ENCODE results near the gene POU5F1.
"Not testable (repeated sequence)": the region's sequence is repeated elsewhere in the genome, so short reads cannot be mapped to it uniquely, and the experiment has no call there.

The POU5F1 gene

DNA sequence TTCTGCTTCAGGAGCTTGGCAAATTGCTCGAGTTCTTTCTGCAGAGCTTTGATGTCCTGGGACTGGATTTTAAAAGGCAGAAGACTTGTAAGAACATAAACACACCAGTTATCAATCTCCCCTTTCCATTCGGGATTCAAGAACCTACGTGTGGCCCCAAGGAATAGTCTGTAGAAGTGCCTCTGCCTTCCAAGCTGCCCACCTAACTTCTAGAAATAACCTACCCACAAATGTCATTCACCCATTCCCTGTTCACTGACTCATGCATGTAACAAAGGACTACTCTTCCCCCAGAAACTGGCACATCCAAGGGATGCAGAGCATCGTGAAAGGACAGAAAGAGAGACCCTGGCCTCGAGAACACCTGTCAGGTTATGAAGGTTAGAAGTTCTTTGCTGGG lies 4.5 kb downstream of the POU5F1 start:
- DNase-seq (ENCODE audit: low spot score in 2 of 2) (no peak), ATAC-seq (ENCODE audit: low read depth) (no peak)
- H3K4me3 Mint-ChIP-seq = no peak overlapping the region
- no peaks in the 10 kb centered on the region for H3K27me3 Mint-ChIP-seq
- peaks cover 3% of the 10 kb centered on the region for H3K36me3 Mint-ChIP-seq
- H3K9me3 Mint-ChIP-seq = no peaks in the 10 kb centered on the region
- H3K4me1 Mint-ChIP-seq = peaks cover 11% of the 10 kb centered on the region
- no peak overlapping the region for H3K27ac Mint-ChIP-seq

DNA sequence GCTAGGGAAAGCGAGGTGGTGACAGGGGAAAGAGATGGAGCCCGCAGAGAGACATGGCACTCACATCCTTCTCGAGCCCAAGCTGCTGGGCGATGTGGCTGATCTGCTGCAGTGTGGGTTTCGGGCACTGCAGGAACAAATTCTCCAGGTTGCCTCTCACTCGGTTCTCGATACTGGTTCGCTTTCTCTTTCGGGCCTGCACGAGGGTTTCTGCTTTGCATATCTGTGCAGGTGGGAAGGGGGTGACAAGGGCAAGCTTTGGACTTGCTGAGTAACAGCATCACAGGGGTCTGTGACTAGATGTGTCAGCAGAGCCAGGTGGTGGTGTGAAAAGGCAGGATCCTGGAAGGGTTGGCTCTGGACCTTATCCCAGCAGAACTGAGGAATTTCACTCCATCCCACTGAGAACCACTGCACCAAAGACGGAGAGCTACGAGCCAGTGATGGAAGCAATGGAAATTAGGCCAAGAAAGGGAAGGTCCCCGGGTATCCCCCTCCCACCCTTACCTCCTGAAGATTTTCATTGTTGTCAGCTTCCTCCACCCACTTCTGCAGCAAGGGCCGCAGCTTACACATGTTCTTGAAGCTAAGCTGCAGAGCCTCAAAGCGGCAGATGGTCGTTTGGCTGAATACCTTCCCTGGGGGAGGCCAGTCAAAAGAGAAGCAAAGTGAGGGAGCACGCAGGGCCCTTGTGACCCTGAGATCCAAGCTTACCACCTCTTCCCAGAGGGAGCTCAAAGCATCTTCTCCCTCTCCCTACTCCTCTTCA lies 5.2 kb downstream of the POU5F1 start:
- DNase-seq (ENCODE audit: low spot score in 2 of 2) (peak; percentile 45 to 46), ATAC-seq (ENCODE audit: low read depth) (peak; percentile 98)
- Mint-ChIP-seq H3K27ac (peak overlapping the region; percentile 64), H3K4me1 (peaks cover 11% of the 10 kb centered on the region), H3K4me3 (peak overlapping the region; percentile 75)
- not testable (repeated sequence) for H3K36me3 Mint-ChIP-seq, H3K9me3 Mint-ChIP-seq, H3K27me3 Mint-ChIP-seq

DNA sequence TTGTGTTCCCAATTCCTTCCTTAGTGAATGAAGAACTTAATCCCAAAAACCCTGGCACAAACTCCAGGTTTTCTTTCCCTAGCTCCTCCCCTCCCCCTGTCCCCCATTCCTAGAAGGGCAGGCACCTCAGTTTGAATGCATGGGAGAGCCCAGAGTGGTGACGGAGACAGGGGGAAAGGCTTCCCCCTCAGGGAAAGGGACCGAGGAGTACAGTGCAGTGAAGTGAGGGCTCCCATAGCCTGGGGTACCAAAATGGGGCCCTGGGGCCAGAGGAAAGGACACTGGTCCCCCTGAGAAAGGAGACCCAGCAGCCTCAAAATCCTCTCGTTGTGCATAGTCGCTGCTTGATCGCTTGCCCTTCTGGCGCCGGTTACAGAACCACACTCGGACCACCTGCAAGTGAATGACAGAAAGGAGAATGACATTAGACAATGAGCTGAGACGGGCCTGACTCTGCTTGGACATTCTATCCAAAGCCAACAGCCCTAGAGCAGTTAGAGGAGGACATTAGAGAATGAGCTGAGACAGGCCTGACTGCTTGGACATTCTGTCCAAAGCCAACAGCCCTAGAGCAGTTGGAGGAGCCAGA lies 5.9 kb downstream of the POU5F1 start:
- H3K9me3 Mint-ChIP-seq; ATAC-seq (ENCODE audit: low read depth): not testable (repeated sequence)
- peak overlapping the region; percentile 64 for H3K27ac Mint-ChIP-seq

DNA sequence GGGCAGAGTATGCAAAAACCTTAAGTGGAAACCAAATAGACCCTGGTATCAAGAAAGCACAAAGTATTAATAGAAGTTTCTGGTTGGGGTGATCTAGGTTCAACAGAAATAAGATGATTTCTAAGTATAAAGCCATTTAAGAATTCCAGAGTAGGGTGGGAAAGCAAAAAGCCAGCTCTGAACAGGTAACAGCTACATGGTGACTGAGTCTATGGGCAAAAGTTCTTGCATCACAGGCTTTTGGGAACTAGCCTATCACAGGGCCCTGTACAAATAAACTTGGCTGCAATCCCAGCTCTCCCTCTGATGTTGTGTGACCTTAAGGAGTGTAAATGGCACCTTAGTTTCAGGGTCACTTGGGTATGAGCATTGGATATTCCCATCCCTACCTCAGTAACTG lies 6.6 kb downstream of the POU5F1 start:
- Mint-ChIP-seq H3K9me3 (no peaks in the 10 kb centered on the region), H3K27me3 (no peaks in the 10 kb centered on the region), H3K4me3 (no peak overlapping the region), H3K4me1 (peaks cover 18% of the 10 kb centered on the region), H3K27ac (no peak overlapping the region), H3K36me3 (peaks cover 3% of the 10 kb centered on the region)
- ATAC-seq (ENCODE audit: low read depth) (no peak), DNase-seq (ENCODE audit: low spot score in 2 of 2) (no peak)

More for the DNA sequence above, 5.9 kb downstream of the POU5F1 start:
- not testable (repeated sequence) for DNase-seq (ENCODE audit: low spot score in 2 of 2); H3K27me3 Mint-ChIP-seq; H3K36me3 Mint-ChIP-seq
- H3K4me1 Mint-ChIP-seq = peaks cover 16% of the 10 kb centered on the region
- H3K4me3 Mint-ChIP-seq = peak overlapping the region; percentile 75

DNA sequence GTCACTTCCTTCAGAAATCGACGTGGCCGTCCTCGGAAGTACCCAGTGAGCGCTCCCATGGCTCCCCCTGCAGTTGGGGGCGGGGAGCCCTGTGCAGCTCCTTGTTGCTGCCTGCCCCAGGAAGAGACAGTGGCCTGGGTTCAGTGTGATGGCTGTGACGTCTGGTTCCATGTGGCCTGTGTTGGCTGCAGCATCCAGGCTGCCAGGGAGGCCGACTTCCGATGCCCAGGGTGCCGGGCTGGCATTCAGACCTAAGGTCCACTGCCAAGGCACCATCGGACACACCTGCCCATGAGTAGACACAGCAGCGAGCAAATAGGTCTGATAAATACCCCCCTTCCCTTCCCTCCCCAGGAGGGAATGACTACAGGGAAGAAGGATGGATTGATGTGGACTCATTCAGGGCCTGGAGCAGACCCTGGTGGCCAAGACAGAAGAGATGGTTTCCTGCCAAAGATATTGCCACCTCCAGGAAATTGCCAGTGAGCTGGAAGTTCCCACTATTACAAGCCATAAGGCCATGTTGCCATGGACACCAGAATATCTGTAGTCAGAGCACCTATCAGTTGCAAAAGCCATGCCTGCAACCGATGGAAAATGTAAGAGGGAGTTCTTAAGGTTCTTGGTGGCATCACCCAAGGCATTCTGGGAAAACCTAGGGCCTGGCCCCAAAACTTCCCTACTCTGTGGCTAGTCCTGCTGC lies 7.9 kb downstream of the POU5F1 start:
- Mint-ChIP-seq H3K27ac (peak overlapping the region; percentile 5), H3K4me1 (peaks cover 24% of the 10 kb centered on the region), H3K4me3 (no peak overlapping the region), H3K9me3 (no peaks in the 10 kb centered on the region), H3K36me3 (peaks cover 3% of the 10 kb centered on the region), H3K27me3 (no peaks in the 10 kb centered on the region)
- no peak for DNase-seq (ENCODE audit: low spot score in 2 of 2)
- no peak for ATAC-seq (ENCODE audit: low read depth)

DNA sequence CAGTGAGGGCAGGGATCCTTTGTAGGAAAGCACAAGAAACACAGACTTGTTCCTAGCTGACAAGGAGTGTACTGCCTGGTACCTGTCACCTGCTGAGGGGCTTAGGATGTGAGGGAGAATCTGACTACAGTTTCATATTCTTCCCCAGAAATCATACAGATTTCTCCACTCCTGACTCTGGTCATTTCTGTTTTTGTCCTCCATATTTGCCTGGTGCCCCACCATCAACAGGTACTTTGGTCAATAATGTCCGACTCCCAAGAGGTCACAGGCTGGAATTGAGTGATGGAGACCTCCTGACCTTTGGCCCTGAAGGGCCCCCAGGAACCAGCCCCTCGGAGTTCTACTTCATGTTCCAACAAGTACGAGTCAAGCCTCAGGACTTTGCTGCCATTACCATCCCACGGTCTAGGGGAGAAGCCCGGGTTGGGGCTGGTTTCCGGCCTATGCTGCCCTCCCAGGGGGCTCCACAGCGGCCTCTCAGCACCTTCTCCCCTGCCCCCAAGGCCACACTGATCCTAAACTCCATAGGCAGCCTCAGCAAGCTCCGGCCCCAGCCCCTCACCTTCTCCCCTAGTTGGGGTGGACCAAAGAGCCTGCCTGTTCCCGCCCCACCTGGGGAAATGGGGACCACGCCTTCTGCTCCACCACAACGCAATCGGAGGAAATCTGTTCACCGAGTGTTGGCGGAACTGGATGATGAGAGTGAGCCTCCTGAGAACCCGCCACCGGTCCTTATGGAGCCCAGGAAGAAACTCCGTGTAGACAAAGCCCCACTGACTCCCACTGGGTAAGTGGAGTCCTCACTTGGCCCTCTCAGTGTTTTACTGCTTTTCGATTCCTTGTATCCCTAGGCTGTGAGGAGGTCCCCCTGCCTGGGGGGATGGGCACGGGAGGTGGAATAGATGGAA lies 9.0 kb downstream of the POU5F1 start:
- Mint-ChIP-seq H3K36me3 (peaks cover 3% of the 10 kb centered on the region), H3K27me3 (no peaks in the 10 kb centered on the region), H3K27ac (peak overlapping the region; percentile 38), H3K9me3 (no peaks in the 10 kb centered on the region), H3K4me1 (peaks cover 24% of the 10 kb centered on the region), H3K4me3 (no peak overlapping the region)
- DNase-seq (ENCODE audit: low spot score in 2 of 2) (no peak), ATAC-seq (ENCODE audit: low read depth) (no peak)

DNA sequence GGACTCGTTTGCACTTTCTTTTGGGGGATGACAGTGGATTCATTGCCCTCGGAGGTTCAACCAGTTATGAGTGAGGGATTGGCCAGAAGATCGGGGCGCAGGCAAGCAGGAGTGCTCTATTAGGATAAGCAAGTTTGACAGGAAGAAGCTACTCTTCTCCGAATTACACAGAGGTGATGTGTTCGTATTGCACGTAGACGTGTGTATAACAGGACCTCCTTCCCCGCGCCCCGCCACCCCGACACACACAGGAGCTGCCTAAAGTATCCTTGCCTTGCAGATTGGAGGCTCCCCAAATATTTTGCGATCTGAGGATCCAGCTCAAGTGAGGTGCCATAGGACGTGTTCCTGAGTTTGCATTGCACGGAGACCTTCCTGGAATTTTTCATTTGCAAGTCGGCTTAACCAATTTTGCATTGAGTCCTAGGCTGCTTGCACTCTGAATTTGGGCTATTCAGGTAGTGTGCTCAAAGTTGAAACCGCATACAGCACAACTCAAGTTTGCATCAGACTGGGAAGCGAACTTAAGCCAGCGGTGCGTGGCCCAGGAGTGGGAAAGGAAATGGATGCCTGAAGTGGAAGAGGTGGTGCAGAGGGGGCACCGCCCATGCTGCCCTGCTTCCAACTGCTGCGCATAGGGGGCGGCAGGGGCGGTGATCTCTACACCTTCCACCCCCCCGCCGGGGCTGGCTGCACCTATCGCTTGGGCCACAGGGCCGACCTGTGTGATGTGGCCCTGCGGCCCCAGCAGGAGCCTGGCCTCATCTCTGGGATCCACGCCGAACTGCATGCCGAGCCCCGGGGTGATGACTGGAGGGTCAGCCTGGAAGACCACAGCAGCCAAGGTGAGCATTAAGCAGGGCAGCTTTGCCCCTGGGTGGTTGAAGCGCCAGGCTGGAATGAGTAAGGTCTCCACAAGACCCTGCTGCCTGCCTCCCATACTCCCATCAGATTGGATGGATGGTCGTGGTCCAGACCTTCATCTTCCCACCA lies 11.3 kb downstream of the POU5F1 start:
- peaks cover 9% of the 10 kb centered on the region for H3K36me3 Mint-ChIP-seq
- ATAC-seq (ENCODE audit: low read depth) = no peak

DNA sequence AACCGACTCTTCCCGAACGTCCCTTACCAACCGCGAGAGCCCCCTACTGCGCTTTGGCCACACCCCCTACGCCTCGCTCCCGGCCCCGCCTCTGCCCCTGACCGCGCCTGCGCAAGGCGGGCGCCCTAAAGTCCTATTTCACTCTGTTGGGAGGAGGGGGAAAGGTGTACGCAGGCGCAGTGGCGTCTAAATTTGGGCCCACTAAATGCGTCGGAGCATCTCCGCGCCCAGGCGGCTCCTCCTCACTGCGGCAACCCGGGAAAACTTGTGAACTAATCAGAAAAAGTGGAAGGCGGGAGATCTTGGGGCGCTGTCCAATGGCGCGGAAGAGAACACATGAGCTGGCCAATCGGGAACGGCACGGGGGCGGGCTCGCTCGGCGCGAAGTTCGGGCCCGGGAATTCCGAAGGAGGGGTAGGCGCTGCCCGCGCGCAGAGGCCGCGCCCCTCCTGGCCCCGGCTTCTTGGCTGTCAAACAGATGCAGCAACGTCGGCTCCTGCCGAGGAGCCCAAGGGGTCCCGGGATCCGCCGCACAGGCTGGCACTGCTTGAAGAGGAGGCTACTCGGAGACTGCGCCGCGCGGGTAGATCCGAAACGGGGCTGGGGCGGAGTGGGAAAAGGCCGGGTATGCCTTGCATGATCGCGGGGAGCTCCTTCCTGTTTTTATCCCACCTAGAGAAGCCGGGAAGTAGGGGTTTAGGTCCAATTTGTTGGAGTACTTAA lies 12.2 kb downstream of the POU5F1 start, which contains the start of gene TCF19:
TSS of gene TCF19 (plus strand) at position 450 of the 723 bp plus-strand sequence. CDS start 881 bp downstream, outside the sequence.
- peaks cover 16% of the 10 kb centered on the region for H3K4me1 Mint-ChIP-seq
- DNase-seq (ENCODE audit: low spot score in 2 of 2) (peak; percentile 93 to 95), ATAC-seq (ENCODE audit: low read depth) (peak; percentile 86)
- H3K4me3 Mint-ChIP-seq = peak within 1 kb of the TSS; percentile 92
- H3K27ac Mint-ChIP-seq = peak within 1 kb of the TSS; percentile 83
- no peaks in the 10 kb centered on the region for H3K9me3 Mint-ChIP-seq
- peaks cover 9% of the 10 kb centered on the region for H3K36me3 Mint-ChIP-seq
- H3K27me3 Mint-ChIP-seq = no peaks in the 10 kb centered on the region

More for the DNA sequence above, 11.3 kb downstream of the POU5F1 start:
- peaks cover 16% of the 10 kb centered on the region for H3K4me1 Mint-ChIP-seq
- H3K9me3 Mint-ChIP-seq = no peaks in the 10 kb centered on the region
- H3K27me3 Mint-ChIP-seq = no peaks in the 10 kb centered on the region
- H3K4me3 Mint-ChIP-seq = peak overlapping the region; percentile 92
- DNase-seq (ENCODE audit: low spot score in 2 of 2) = peak; percentile 16 to 32
- peak overlapping the region; percentile 83 for H3K27ac Mint-ChIP-seq

DNA sequence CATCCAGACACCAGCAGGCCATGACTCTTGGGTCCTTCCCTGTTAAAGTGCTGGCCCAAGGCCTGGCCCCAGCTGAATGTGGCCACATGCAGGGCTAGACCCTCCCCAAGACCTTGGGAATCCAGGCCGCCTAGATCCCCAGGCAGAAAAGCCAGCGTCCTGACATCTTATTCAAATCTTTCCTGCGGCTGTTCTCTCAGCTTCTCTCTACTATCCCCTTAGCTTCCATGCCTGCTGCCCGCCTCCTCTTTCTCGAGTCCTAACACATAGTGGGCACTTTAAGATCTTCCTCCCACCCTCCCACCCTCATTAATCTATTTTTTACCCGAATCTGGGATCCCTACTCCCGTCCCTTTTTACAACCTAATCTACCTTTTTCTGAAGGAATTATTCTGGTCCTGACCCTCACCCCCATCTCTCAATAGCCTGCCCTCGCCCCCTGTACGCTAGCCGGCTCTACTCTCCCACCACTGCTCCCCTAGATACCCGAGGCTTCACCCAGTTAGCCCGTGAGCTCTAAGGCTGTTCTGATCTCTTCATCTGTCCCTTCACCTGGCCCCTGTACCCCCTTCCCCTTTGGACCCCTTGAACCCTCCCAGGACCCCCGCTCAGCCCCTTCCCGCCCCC lies 12.9 kb downstream of the POU5F1 start, which contains the start of gene CCHCR1:
TSS of gene CCHCR1 (minus strand) at position 290 of the 627 bp plus-strand sequence. CDS start at position 88, 202 bp downstream.
- peak within 1 kb of the TSS; percentile 83 for H3K27ac Mint-ChIP-seq
- no peaks in the 10 kb centered on the region for H3K27me3 Mint-ChIP-seq
- H3K36me3 Mint-ChIP-seq = peaks cover 12% of the 10 kb centered on the region

DNA sequence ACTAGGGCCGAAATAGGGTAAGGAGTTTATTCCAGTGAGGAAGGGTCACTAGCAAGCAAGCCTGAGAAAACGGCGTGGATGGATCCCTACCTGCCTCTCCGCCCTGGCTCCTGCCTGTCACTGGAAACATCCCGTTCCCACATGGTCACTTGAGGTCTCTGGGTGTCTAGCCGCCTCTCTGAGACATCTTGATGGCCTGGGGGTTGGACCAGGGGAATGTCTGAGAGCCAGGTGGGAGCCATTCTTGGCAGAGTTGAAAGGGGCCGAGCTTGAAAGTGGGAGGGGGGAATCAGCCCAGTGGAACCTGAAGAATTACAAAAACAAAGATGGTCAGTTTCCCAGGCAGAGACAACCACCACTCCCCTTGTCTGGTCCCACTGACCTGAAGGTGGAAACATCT lies 13.8 kb downstream of the POU5F1 start:
- ATAC-seq (ENCODE audit: low read depth) (no peak), DNase-seq (ENCODE audit: low spot score in 2 of 2) (no peak)
- Mint-ChIP-seq H3K27ac (no peak overlapping the region), H3K9me3 (no peaks in the 10 kb centered on the region), H3K4me1 (peaks cover 13% of the 10 kb centered on the region), H3K36me3 (peaks cover 9% of the 10 kb centered on the region), H3K4me3 (no peak overlapping the region), H3K27me3 (no peaks in the 10 kb centered on the region)

More for the DNA sequence above, 12.9 kb downstream of the POU5F1 start, which contains the start of gene CCHCR1:
- peak within 1 kb of the TSS; percentile 92 for H3K4me3 Mint-ChIP-seq
- H3K4me1 Mint-ChIP-seq = peaks cover 13% of the 10 kb centered on the region
- ATAC-seq (ENCODE audit: low read depth) = peak; percentile 21
- no peak for DNase-seq (ENCODE audit: low spot score in 2 of 2)
- no peaks in the 10 kb centered on the region for H3K9me3 Mint-ChIP-seq

DNA sequence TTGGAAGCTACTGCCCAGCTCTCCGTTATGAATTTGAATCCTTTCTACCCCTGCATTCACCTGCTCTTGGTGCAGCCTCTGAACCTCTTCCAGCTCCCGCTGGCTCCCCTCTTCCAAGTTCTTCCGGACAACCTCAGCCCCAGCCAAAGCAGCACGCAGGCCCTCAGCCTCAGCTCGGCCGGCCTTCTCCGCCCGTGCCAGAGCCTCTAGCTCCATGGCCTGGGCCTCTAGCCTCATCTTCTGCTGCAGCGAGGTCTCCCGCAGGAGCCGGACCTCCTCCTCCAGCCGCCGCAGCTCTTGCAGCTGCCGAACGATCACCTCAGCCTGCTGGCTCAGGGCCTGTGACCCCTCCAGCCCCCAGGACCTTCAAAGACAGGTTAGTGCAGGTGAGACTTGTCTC lies 16.0 kb downstream of the POU5F1 start:
- ATAC-seq (ENCODE audit: low read depth) (no peak), DNase-seq (ENCODE audit: low spot score in 2 of 2) (no peak)
- no peak overlapping the region for H3K4me3 Mint-ChIP-seq
- no peaks in the 10 kb centered on the region for H3K9me3 Mint-ChIP-seq
- H3K27ac Mint-ChIP-seq = no peak overlapping the region
- peaks cover 24% of the 10 kb centered on the region for H3K36me3 Mint-ChIP-seq
- H3K4me1 Mint-ChIP-seq = peaks cover 8% of the 10 kb centered on the region
- no peaks in the 10 kb centered on the region for H3K27me3 Mint-ChIP-seq

DNA sequence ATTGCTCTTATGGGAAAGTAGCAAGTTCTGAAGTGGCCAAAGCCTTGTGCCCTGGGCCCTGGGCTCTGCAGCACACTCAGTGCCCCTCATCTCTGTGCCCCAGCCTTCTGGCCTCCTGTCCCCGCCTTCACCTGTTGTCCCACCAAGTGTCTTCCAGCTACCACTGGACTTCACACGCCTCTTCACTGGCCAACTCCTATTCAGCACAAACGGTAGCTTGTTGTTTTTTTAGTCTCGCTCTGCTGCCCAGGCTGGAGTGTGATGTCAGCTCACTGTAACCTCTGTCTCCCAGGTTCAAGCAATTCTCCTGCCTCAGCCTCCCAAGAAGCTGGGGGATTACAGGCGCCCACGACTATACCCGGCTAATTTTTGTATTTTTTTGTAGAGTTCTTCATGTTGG lies 17.7 kb downstream of the POU5F1 start:
- DNase-seq (ENCODE audit: low spot score in 2 of 2) (no peak), ATAC-seq (ENCODE audit: low read depth) (no peak)
- Mint-ChIP-seq H3K4me3 (no peak overlapping the region), H3K36me3 (peaks cover 24% of the 10 kb centered on the region), H3K27me3 (no peaks in the 10 kb centered on the region), H3K9me3 (no peaks in the 10 kb centered on the region), H3K4me1 (peaks cover 2% of the 10 kb centered on the region), H3K27ac (no peak overlapping the region)

All from memory B cell (primary cell).